Epithelial cell of umbilical artery (primary cell): ENCODE results near the gene TRIP10. TPM values are rescaled to one million over a fixed set of nuclear protein-coding genes. Genes with fewer than 3 reads are reported as not detected.

ENCODE experiments used
- total RNA-seq: library from RNA; depleted of rRNA; stranded (reverse); fragments of >200 nt; gene quantifications from 2 replicates; pipeline ENCODE4 v1.2.3, GENCODE V29; 2014

Gene TRIP10
- 43.9 and 48.0 TPM in 2 replicates for total RNA-seq

GRCh38 chr19:6739390-6739882 is at the start of gene TRIP10:
TSS of gene TRIP10 (plus strand) at chr19:6739680. CDS start at chr19:6739762, 82 bp downstream.

GRCh38 chr19:6720369-6721137 is 18.9 kb upstream of the TRIP10 start, which contains the start of gene C3:
TSS of gene C3 (minus strand) at chr19:6720650. CDS start at chr19:6720589, 61 bp downstream.

GRCh38 chr19:6737284-6737872 is 2.1 kb upstream of the TRIP10 start, which contains the start of gene GPR108:
TSS of gene GPR108 (minus strand) at chr19:6737580. CDS start at chr19:6737576, 4 bp downstream.

GRCh38 chr19:6767357-6768235 is 28.1 kb downstream of the TRIP10 start, which contains the start of gene SH2D3A:
TSS of gene SH2D3A (minus strand) at chr19:6767435. CDS start at chr19:6763748, 3,687 bp downstream.

GRCh38 chr19:6772028-6772865 is 32.8 kb downstream of the TRIP10 start, which contains the start of gene VAV1:
TSS of gene VAV1 (plus strand) at chr19:6772708. CDS start at chr19:6772808, 100 bp downstream.

Other genes starting within 250 kb of the TRIP10 start
- gene TUBB4A, start 237.4 kb upstream of the TRIP10 start, total RNA-seq = not detected in 2 replicates
- 0.30 and 0.65 TPM in 2 replicates for gene TNFSF9, start 208.7 kb upstream of the TRIP10 start, total RNA-seq
- not detected in 2 replicates for gene CD70, start 148.5 kb upstream of the TRIP10 start, total RNA-seq
- gene TNFSF14, start 69.5 kb upstream of the TRIP10 start, total RNA-seq = not detected in 2 replicates
- 0.15 and 0.32 TPM in 2 replicates for gene C3, start 19.0 kb upstream of the TRIP10 start, total RNA-seq
- 35.7 and 40.6 TPM in 2 replicates for gene GPR108, start 2.1 kb upstream of the TRIP10 start, total RNA-seq
- 0.61 TPM in 1 of 2 replicates, not detected in the other for gene SH2D3A, start 27.8 kb downstream of the TRIP10 start, total RNA-seq
- not detected in 2 replicates for gene VAV1, start 33.0 kb downstream of the TRIP10 start, total RNA-seq
- gene ADGRE1, start 147.9 kb downstream of the TRIP10 start, total RNA-seq = not detected in 2 replicates